Head of caudate nucleus (tissue), 42 donors: ENCODE results near the gene GOLPH3L.
"Not testable (repeated sequence)": the region's sequence is repeated elsewhere in the genome, so short reads cannot be mapped to it uniquely, and the experiment has no call there.

Source experiments
- DNase-seq, 42 donors: peaks; one replicate each; pipeline versions ENCODE4 v3.0.0 to v3.0.0-alpha.2; 2020 to 2021; ENCODE audit warnings: mixed read lengths in 7 of 42
- intact Hi-C: fragments of 100-400 bp; cut with DNase I; formaldehyde crosslinking; loops from one replicate; pipeline ENCODE4 v1.15.0; 2022

Gene GOLPH3L

DNA sequence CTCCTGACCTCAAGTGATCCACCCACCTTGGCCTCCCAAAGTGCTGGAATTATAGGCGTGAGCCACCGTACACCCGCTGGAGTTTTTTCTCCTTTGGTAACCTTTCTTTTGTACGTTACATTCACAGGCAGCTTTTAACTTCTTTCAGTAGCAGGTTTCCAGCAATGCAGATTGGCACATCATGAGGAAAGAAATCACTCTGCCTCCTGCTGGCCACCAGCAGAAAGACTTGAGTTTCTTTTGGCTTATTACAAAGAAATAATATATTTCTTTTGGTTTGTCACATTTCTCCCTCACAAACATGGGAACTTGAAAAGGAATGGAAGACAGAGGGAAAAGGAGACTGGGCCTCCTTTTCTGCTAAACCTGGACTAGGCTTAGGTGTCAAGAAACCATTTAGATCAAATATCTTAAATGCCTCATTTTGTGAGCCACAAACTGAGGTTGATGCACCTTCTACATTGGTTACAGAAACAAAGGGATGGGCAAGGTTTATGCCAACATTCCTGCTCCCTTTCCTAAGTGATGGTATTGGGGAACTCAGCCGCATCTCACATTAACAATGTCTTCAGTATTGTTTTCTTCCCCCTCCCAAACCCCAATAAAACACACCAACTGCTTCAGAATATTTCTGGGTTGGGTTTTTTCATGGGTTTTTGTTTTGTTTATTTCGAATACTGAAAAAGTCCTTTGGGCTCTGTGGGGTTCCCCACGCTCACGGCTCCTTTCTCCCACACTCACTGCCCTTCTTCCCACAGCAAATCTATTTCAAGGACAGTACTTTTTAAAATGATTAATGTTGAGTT is 75.3 kb downstream of the GOLPH3L start:
- intact Hi-C loops = no loop called here
- peak in 31 of 42 donors; percentile 8 to 77 (median 45) for DNase-seq

DNA sequence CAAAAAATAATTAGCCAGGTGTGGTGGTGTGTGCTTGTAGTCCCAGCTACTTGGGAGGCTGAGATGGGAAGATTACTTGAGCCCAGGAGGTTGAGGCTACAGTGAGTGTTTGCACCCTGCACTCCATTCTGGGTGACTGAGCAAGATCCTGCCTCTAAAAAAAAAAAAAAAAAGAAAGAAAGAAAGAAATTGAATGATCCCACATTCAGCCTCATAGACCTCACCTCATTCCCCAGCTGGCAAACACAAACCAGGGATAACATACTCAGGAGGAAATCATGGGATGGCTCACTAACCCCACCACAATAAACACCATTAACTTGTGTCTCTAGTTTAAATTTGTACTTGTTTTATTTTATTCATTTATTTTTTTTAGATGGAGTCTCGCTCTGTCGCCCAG is 76.0 kb downstream of the GOLPH3L start:
- DNase-seq = no peak
- intact Hi-C loops = no loop called here

GRCh38 chr1:150619576-150620509 is 77.1 kb downstream of the GOLPH3L start:
- intact Hi-C loops = no loop called here
- DNase-seq = no peak

GRCh38 chr1:150615346-150616201 is 81.4 kb downstream of the GOLPH3L start:
- intact Hi-C loops = no loop called here
- no peak for DNase-seq

GRCh38 chr1:150613061-150613920 is 83.7 kb downstream of the GOLPH3L start:
- peak in 3 of 42 donors; percentile 28 to 45 (median 43) for DNase-seq
- intact Hi-C loops = no loop called here

DNA sequence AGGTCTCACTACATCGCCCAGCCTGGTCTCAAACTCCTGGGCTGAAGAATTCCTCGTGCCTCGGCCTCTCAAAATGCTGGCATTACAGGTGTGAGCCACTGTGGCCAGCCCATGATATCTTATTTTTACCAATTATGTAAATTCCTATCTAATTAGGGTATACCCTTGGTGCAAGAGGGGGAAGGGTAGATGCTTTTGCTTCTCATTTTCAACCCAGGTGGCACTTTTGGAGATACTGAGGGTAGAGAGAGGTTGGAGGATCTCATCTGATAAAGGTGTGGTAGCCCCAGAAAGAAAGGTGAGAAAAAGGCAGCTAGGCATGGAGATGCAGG is 85.0 kb downstream of the GOLPH3L start:
- DNase-seq = no peak
- intact Hi-C loops = no loop called here

GRCh38 chr1:150610576-150610975 is 86.4 kb downstream of the GOLPH3L start:
- no peak for DNase-seq
- intact Hi-C loops = no loop called here

DNA sequence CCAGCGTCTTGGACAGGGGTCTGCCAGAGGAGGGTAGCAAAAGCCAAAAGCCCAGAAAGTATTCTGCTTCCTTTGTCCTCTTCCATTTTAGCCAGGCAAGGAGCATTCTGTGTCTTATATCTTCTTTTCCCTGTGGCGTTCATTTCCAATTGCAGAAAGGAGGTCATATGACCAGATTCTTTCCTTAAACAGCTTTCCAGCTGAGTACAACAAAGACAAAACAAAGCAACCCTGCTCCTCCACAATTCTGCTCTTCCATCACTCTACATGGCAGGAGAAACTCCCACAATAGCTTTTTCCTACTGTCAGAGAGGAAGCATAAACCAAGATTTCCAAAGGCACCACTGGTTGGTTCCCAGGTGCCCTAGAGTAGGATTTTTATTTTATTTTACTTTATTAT is 87.2 kb downstream of the GOLPH3L start:
- DNase-seq = peak in 1 of 42 donors; percentile 29
- intact Hi-C loops = no loop called here

DNA sequence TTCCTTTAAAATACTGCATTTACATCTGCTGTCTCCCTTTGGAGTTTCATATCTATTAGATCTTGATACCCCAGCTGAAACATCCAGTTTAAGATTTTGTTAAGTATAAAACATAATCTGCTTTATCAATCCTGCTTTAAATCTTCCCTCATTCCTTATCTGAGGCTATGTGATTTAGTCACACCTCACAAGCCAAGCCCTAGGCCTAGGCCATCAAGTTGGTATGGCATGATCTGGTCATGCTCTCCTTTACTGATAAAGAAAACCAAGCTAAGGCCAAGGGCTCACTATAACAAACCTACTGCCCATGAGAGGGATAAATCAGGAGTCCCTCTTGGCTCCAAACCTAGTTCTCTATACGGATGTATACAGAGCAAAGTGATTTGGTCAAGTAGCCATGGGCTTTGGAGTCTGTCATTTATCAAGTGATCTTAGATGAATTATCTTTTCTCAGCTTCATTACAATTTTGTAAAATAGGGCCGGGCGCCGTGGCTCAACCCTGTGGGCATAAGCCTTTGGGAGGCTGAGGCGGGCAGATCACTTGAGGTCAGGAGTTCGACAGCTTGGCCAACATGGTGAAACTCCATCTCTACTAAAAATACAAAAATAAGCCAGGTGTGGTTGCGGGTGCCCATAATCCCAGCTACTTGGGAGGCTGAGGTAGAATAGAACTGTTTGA is 90.4 kb downstream of the GOLPH3L start:
- intact Hi-C loops = no loop called here
- DNase-seq = no peak

- intact Hi-C loops, DNase-seq: not testable (repeated sequence)
Observed at GRCh38 chr1:150605451-150605731, 91.6 kb downstream of the GOLPH3L start.

GRCh38 chr1:150604226-150604588 is 92.7 kb downstream of the GOLPH3L start:
- no peak for DNase-seq
- intact Hi-C loops = no loop called here

DNA sequence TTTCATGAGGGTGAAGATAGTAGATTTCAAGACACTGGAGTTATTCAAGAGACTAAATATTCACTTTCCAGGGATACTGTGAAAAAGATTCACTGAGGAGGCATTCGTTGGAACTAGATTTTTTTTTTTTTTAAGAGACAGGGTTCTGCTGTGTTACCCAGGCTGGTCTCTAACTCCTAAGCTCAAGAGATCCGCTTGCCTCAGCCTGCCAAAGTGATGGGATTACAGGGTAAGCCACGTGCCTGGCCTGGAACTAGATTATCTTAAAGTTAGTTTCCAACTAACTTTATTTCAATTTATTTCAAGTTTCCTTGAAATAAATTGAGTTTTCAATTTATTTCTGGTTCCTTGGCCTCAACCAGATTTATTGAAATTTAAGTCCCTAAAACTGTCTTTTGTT is 93.2 kb downstream of the GOLPH3L start:
- DNase-seq = no peak
- intact Hi-C loops = no loop called here

DNA sequence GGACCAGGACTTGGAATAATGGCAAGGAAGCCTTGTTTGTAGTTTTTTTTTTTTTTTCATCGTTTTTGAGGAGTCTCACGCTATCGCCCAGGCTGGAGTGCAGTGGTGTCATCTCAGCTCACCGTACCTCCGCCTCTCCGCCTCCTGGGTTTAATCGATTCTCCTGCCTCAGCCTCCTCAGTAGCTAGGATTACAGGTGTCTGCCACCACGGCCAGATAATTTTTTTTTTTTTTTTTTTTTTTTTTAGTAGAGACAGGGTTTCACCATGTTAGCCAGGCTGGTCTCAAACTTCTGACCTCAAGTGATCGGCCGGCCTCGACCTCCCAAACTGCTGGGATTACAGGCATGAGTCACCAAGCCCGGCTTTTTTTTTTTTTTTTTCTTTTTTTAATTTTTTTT is 94.6 kb downstream of the GOLPH3L start:
- DNase-seq, intact Hi-C loops: not testable (repeated sequence)

DNA sequence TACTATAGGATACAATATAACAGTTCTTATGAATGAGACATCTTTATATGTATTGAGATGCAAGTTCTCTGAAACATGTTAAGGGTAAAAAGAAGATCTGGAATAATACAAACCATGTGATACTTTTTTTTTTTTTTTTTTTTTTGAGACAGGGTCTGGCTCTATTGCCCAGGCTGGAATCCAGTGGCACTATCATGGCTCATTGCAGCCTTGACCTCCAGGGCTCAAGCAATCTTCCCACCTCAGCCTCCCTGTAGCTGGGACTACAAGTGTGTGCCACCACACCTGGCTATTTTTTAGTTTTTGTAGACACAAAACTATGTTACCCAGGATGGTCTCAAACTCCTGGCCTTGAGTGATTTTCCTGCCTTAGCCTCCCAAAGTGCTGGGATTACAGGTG is 95.4 kb downstream of the GOLPH3L start:
- DNase-seq = no peak
- intact Hi-C loops = no loop called here

DNA sequence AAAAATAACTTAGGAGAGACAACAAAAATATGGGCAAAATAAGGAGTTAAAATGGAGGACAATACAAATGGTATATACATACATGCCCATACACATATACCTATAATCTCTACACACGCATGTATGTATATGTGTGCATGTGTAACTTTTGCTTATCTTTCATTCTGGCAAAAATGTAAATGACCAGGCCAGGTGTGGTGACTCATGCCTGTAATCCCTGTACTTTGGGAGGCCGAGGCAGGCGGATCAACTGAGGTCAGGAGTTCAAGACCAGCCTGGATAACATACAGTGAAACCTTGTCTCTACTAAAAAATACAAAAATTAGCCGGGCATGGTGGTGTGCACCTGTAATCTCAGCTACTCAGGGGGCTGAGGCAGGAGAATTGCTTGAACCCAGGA is 98.6 kb downstream of the GOLPH3L start:
- DNase-seq, intact Hi-C loops: not testable (repeated sequence)

DNA sequence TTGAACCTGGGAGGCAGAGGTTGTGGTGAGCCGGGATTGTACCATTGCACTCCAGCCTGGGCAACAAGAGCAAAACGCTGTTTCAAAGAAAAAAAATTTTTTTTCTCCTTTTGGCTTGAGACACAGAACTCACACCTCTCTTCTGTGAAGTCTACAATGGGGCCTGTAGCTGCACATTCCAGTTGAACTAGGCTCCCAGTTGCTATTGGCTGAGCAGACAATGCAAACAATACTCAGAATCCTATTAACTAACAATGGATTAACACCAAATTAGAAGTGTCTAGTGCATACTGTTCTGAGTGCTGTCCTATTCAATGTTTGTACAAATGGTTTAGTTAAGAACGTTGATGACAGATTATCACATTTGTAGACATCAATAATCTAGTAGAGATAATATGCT is 100.0 kb downstream of the GOLPH3L start:
- intact Hi-C loops = no loop called here

More for the DNA sequence above, 100.0 kb downstream of the GOLPH3L start:
- DNase-seq = no peak
